HL-60 (cell line): ENCODE results near the gene OR52N2.

Experiments
- DNase-seq, 2 experiments: peaks; one replicate each; pipeline ENCODE4 v3.0.0-alpha.2; 2010 to 2020; ENCODE audit warnings: low read depth in 1 of 2, low spot score in 1 of 2
- H3K27ac ChIP-seq: fragments of 250-450 bp; sonication (Bioruptor Pico); replicated peaks from 2 replicates; pipeline ENCODE4 v1.5.1; 2020; ENCODE audit warnings: mild to moderate bottlenecking, moderate library complexity
- H3K27me3 ChIP-seq: fragments of 250-450 bp; sonication (Bioruptor Pico); 2 replicates; pipeline ENCODE4 v1.5.1; 2021; ENCODE audit warnings: mild to moderate bottlenecking, moderate library complexity; ENCODE audit not compliant: insufficient read depth, poor library complexity, severe bottlenecking
- H3K4me3 ChIP-seq: replicated peaks from 2 replicates; pipeline ENCODE4 v1.5.1; 2011; ENCODE audit warnings: mild to moderate bottlenecking, control low read depth, low read length; ENCODE audit not compliant: insufficient read depth
- GABPA ChIP-seq: IDR thresholded peaks from 2 replicates; pipeline ENCODE4 v1.6.1; 2012; ENCODE audit warnings: low read depth
- POLR2AphosphoS5 ChIP-seq: IDR thresholded peaks from 2 replicates; pipeline ENCODE4 v1.6.1; 2012; ENCODE audit warnings: low read depth
- SPI1 ChIP-seq: IDR thresholded peaks from 2 replicates; pipeline ENCODE4 v1.6.1; 2012; ENCODE audit warnings: low read depth, mild to moderate bottlenecking, borderline replicate concordance
- TF ChIP-seq, protein P1 (sequence below): IDR thresholded peaks from one replicate; pipeline ENCODE4 v1.5.1; 2011; ENCODE audit warnings: low read length, control low read depth, inconsistent platforms; ENCODE audit not compliant: insufficient read depth
- TF ChIP-seq, protein P2 (sequence below): IDR thresholded peaks from 2 replicates; pipeline ENCODE4 v1.6.1; 2012; ENCODE audit warnings: low read depth; ENCODE audit not compliant: insufficient replicate concordance

The OR52N2 gene

DNA sequence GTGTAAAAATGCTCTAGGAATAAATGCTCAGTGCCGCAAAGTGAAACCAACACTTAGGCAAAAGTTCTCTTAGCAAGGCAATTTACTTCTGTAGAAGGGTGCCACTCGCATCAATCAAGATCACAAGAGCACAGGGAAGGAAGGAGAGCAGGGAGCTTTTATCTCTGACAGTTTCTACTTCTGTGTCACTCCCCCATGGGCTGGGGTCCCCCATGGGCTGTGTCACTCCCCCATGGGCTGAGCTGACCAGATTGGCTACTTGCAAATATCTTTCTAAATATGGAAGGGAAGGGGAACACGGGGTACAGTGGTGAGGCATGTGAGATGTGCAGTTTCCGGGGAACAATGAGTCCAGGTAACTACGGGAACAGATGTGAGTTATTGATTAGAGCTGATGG lies 397 bp downstream of the OR52N2 start:
- DNase-seq: no peak

DNA sequence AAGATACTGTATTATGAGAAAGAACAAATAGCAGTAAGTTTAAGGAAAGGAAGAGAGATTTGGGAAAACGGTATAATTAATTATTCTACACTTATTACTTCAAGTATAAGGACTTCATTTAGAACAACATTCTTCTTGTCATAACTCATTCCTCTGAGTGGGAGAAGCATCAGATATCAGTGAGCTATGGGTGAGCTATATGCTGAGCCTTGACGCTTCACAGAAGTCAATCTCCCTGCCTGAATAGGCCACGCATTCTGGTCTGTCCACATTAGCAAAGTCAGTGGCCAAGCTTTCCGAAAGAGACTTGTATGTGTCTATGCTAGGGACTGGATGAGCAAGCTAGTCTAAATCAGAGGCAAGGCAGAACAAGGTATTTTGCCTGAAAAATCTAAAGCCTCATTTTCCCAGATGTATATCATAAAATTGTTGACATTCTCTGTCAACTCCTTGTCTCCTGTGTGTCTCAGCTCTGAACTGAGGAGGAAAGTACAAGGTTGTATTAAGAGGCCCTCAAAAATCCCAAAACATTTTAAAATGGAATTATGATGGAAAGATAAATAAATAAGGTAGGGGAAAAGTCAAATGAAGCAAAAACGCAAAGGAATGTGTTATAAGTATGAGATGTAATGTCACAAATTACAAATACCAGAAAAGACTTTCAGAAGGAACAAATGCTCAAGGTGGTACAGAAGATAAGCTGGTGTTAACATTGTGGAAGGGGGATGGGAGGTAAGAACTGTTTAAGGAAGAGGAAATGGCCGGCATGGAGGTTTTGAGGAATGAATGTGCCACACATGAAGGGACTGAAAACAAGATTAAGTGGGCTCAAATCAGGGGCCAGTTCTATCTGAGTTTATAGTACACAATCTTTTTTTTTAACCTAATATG lies 1.4 kb downstream of the OR52N2 start:
- no peak for DNase-seq

More for the DNA sequence above, 397 bp downstream of the OR52N2 start:
- no peak overlapping the region for H3K27ac ChIP-seq
- no peak overlapping the region for H3K4me3 ChIP-seq
- TF ChIP-seq, protein P1, sequence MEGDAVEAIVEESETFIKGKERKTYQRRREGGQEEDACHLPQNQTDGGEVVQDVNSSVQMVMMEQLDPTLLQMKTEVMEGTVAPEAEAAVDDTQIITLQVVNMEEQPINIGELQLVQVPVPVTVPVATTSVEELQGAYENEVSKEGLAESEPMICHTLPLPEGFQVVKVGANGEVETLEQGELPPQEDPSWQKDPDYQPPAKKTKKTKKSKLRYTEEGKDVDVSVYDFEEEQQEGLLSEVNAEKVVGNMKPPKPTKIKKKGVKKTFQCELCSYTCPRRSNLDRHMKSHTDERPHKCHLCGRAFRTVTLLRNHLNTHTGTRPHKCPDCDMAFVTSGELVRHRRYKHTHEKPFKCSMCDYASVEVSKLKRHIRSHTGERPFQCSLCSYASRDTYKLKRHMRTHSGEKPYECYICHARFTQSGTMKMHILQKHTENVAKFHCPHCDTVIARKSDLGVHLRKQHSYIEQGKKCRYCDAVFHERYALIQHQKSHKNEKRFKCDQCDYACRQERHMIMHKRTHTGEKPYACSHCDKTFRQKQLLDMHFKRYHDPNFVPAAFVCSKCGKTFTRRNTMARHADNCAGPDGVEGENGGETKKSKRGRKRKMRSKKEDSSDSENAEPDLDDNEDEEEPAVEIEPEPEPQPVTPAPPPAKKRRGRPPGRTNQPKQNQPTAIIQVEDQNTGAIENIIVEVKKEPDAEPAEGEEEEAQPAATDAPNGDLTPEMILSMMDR: no peak
- no peak for TF ChIP-seq POLR2AphosphoS5
- no peak for TF ChIP-seq SPI1
- TF ChIP-seq GABPA: no peak
- TF ChIP-seq, protein P2, sequence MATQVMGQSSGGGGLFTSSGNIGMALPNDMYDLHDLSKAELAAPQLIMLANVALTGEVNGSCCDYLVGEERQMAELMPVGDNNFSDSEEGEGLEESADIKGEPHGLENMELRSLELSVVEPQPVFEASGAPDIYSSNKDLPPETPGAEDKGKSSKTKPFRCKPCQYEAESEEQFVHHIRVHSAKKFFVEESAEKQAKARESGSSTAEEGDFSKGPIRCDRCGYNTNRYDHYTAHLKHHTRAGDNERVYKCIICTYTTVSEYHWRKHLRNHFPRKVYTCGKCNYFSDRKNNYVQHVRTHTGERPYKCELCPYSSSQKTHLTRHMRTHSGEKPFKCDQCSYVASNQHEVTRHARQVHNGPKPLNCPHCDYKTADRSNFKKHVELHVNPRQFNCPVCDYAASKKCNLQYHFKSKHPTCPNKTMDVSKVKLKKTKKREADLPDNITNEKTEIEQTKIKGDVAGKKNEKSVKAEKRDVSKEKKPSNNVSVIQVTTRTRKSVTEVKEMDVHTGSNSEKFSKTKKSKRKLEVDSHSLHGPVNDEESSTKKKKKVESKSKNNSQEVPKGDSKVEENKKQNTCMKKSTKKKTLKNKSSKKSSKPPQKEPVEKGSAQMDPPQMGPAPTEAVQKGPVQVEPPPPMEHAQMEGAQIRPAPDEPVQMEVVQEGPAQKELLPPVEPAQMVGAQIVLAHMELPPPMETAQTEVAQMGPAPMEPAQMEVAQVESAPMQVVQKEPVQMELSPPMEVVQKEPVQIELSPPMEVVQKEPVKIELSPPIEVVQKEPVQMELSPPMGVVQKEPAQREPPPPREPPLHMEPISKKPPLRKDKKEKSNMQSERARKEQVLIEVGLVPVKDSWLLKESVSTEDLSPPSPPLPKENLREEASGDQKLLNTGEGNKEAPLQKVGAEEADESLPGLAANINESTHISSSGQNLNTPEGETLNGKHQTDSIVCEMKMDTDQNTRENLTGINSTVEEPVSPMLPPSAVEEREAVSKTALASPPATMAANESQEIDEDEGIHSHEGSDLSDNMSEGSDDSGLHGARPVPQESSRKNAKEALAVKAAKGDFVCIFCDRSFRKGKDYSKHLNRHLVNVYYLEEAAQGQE: no peak
- H3K27me3 ChIP-seq: no peaks in the 10 kb centered on the region

DNA sequence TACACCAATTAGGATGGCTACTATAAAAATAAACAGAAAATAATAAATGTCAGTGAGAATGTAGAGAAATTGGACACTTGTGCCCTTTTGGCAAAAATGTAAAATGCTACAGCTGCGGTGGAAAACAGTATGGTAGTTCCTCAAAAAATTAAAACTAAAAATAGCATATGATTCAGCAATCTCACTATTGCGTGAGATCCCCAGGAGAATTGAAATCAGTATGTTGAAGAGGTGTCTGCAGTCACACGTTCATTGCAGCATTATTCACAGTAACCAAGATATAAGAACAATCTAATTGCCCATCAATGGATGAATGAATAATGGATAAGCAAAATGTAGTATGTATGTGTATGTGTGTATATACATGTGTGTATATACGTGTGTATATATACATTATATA lies 6.8 kb downstream of the OR52N2 start:
- peak; percentile 24 to 73 for DNase-seq
- peak overlapping the region; percentile 30 for H3K27ac ChIP-seq
- no peaks in the 10 kb centered on the region for H3K27me3 ChIP-seq
- TF ChIP-seq, protein P1: no peak
- peak; percentile 59; the same call in 1 of the 2 replicates for TF ChIP-seq SPI1
- H3K4me3 ChIP-seq: no peak overlapping the region

More for the DNA sequence above, 1.4 kb downstream of the OR52N2 start:
- peak; percentile 38; the same call in 1 of the 2 replicates for TF ChIP-seq SPI1
- TF ChIP-seq GABPA: no peak
- no peak overlapping the region for H3K4me3 ChIP-seq
- no peak overlapping the region for H3K27ac ChIP-seq
- H3K27me3 ChIP-seq: no peaks in the 10 kb centered on the region

DNA sequence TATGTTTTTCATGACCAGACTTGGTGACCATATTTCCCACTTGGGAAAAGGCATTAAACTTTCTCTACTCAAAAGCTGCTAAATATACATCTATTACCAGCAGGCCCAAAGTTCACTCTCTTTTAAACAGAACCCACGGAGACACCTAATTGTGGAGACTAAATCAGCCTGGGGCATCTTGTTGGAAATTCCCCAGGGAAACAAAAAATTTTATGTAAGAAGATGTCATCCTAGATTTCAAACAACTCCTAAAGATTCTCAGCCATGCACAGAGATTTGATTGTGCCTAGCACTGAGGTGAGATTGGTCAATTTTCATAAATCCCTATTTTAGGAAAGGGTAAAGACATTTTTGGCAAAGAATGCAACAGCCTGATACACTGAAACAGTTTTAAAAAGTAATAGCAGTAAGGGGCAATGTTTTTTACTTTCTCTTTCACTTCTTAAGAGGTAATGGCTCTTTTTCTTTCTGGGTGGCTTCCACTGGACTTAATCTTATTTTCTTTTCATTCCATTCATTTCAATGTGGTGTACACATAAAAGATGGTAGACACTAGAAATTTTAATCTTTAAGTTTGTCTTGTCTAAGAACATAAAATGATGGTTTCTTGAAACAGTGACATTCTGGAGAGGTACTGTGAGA lies 9.6 kb downstream of the OR52N2 start:
- TF ChIP-seq, protein P2: no peak
- TF ChIP-seq SPI1: no peak
- TF ChIP-seq, protein P1: no peak
- no peak for TF ChIP-seq POLR2AphosphoS5
- TF ChIP-seq GABPA: no peak
- Histone ChIP-seq H3K4me3 (no peak overlapping the region), H3K27ac (no peak overlapping the region), H3K27me3 (no peaks in the 10 kb centered on the region)
- no peak for DNase-seq
